HepG2 (cell line): ENCODE results near the gene SCN4B. TPM values are rescaled to one million over a fixed set of nuclear protein-coding genes. Genes with fewer than 3 reads are reported as not detected.

Source experiments
- DMAP1 ChIP-seq: IDR thresholded peaks from 2 replicates; pipeline ENCODE4 v1.6.1; 2016
- ETV6 ChIP-seq: sonication (generic); formaldehyde crosslinking; conservative IDR thresholded peaks from 2 replicates; pipeline ENCODE4 v1.4.0; 2020; ENCODE audit warnings: missing genetic modification reagents
- HOXA5 ChIP-seq: sonication (generic); formaldehyde crosslinking; IDR thresholded peaks from 2 replicates; pipeline ENCODE4 v1.4.0; 2020; ENCODE audit warnings: missing genetic modification reagents
- IKZF1 ChIP-seq: fragments of 450-650 bp; IDR thresholded peaks from 2 replicates; pipeline ENCODE4 v1.7.1; 2016
- KMT2B ChIP-seq: IDR thresholded peaks from 2 replicates; pipeline ENCODE4 v1.6.1; 2016; ENCODE audit warnings: missing genetic modification reagents, missing compliant biosample characterization
- NFE2L1 ChIP-seq: sonication (generic); formaldehyde crosslinking; IDR thresholded peaks from 2 replicates; pipeline ENCODE4 v1.4.0; 2020; ENCODE audit warnings: missing genetic modification reagents, mild to moderate bottlenecking, borderline replicate concordance
- PREB ChIP-seq: sonication (generic); formaldehyde crosslinking; IDR thresholded peaks from 2 replicates; pipeline ENCODE4 v1.4.0; 2020; ENCODE audit warnings: missing genetic modification reagents
- SAFB2 ChIP-seq: sonication (generic); formaldehyde crosslinking; IDR thresholded peaks from 2 replicates; pipeline ENCODE4 v1.5.1; 2020; ENCODE audit warnings: missing genetic modification reagents, low read depth, mild to moderate bottlenecking, borderline replicate concordance
- SMAD1 ChIP-seq: sonication (generic); formaldehyde crosslinking; IDR thresholded peaks from 2 replicates; pipeline ENCODE4 v1.4.0; 2020; ENCODE audit warnings: missing genetic modification reagents, low read depth, mild to moderate bottlenecking, borderline replicate concordance
- SUZ12 ChIP-seq: fragments of 150-350 bp; IDR thresholded peaks from 2 replicates; pipeline ENCODE4 v1.6.1; 2014; ENCODE audit warnings: low read depth, low read length
- TCF12 ChIP-seq, 2 experiments: fragments of 450-650 bp in 1 of 2; sonication (generic) in 1 of 2; formaldehyde crosslinking in 1 of 2; IDR thresholded peaks; 2 replicates each; pipeline versions ENCODE4 v1.6.1 to v1.8.0; 2017 to 2022; ENCODE audit warnings: antibody characterized with exemption in 1 of 2, mild to moderate bottlenecking in 1 of 2, missing genetic modification reagents in 1 of 2, moderate library complexity in 1 of 2
- ZFP91 ChIP-seq: sonication (generic); formaldehyde crosslinking; IDR thresholded peaks from 2 replicates; pipeline ENCODE4 v1.9.0; 2022; ENCODE audit warnings: missing genetic modification reagents, mild to moderate bottlenecking, borderline replicate concordance
- ZHX2 ChIP-seq, 2 experiments: sonication (generic) in 1 of 2; formaldehyde crosslinking in 1 of 2; IDR thresholded peaks; 2 replicates each; pipeline versions ENCODE4 v1.6.1 to v1.9.0; 2014 to 2022; ENCODE audit warnings: antibody characterized with exemption in 1 of 2, borderline replicate concordance in 1 of 2, inconsistent platforms in 1 of 2, low read depth in 1 of 2, missing genetic modification reagents in 1 of 2
- ZNF256 ChIP-seq: sonication (generic); formaldehyde crosslinking; conservative IDR thresholded peaks from 2 replicates; pipeline ENCODE4 v1.4.0; 2020; ENCODE audit warnings: missing genetic modification reagents
- ZNF619 ChIP-seq: sonication (generic); formaldehyde crosslinking; IDR thresholded peaks from 2 replicates; pipeline ENCODE4 v1.4.0; 2020; ENCODE audit warnings: mild to moderate bottlenecking, missing genetic modification reagents
- ZNF703 ChIP-seq: sonication (generic); formaldehyde crosslinking; IDR thresholded peaks from 2 replicates; pipeline ENCODE4 v1.5.1; 2020; ENCODE audit warnings: missing genetic modification reagents, mild to moderate bottlenecking, moderate library complexity, borderline replicate concordance
- ZNF724P ChIP-seq: sonication (generic); formaldehyde crosslinking; IDR thresholded peaks from 2 replicates; pipeline ENCODE4 v1.8.0; 2022; ENCODE audit warnings: missing genetic modification reagents, borderline replicate concordance
- ZNF772 ChIP-seq: sonication (generic); formaldehyde crosslinking; IDR thresholded peaks from 2 replicates; pipeline ENCODE4 v1.5.0; 2020; ENCODE audit warnings: mild to moderate bottlenecking, missing genetic modification reagents
- polyA plus RNA-seq, 8 experiments: library from polyadenylated mRNA; depleted of rRNA in 3 of 8; stranded (reverse) in 7 of 8; unstranded in 1 of 8; fragments of >200 nt; fragmentation: Illumina TruSeq in 4 of 8; extraction: Trizol in 4 of 8; gene quantifications; 2 replicates each; pipeline versions ENCODE4 v1.2.1 to v1.2.3, GENCODE V29; 2011 to 2016; ENCODE audit warnings: low read depth in 4 of 8, missing spikeins in 1 of 8, mixed read lengths in 1 of 8; ENCODE audit not compliant: insufficient read depth in 1 of 8
- total RNA-seq, 5 experiments: library from RNA; depleted of rRNA; stranded (reverse); fragments of >200 nt; fragmentation: Illumina TruSeq; extraction: Trizol; gene quantifications; 2 replicates each; pipeline ENCODE4 v1.2.3, GENCODE V29; 2016; ENCODE audit warnings: low read depth in 1 of 5

The SCN4B gene
- total and polyA plus RNA-seq, 2 of the 13 experiments (the other 11 are each of a cell fraction or from before 2014, with no cell fraction given) = 0.04 to 0.29 TPM

GRCh38 chr11:118145285-118146227, 7.1 kb downstream of the SCN4B start (continued):
- TF ChIP-seq ZHX2 (IDR thresholded peaks at IDR 0.05; ENCODE audit: low read depth) (no peak), ZHX2 (CRISPR knock-in tag; IDR thresholded peaks at IDR 0.05; ENCODE audit: borderline replicate concordance) (no peak), PREB (no peak), KMT2B (CRISPR knock-in tag) (no peak), ZNF619 (CRISPR knock-in tag) (peak; percentile 94), NFE2L1 (CRISPR knock-in tag) (no peak), ZNF772 (CRISPR knock-in tag) (0 out of 2 replicates have a peak, but pooled peaks have one; percentile 15), ZNF256 (CRISPR knock-in tag) (no peak), SMAD1 (CRISPR knock-in tag) (peak; percentile 40; the same call in 1 of the 2 replicates), DMAP1 (CRISPR knock-in tag) (peak; percentile 59; the same call in 1 of the 2 replicates), ZFP91 (peak; percentile 81; the same call in 1 of the 2 replicates), SUZ12 (no peak), IKZF1 (no peak), ZNF703 (CRISPR knock-in tag) (no peak), TCF12 (IDR thresholded peaks at IDR 0.05) (no peak), TCF12 (CRISPR knock-in tag; IDR thresholded peaks at IDR 0.05) (0 out of 2 replicates have a peak, but pooled peaks have one; percentile 43), ZNF724P (CRISPR knock-in tag) (no peak), SAFB2 (CRISPR knock-in tag) (peak; percentile 81), ETV6 (CRISPR knock-in tag) (no peak), HOXA5 (CRISPR knock-in tag) (no peak)
